Neuronal stem cell (in vitro differentiated cells): ENCODE data around the gene RASGRP1.

Experiments
- DNase-seq: peaks from one replicate; pipeline ENCODE4 v3.0.0-alpha.2; 2013; ENCODE audit warnings: low spot score
- H2AFZ ChIP-seq: one replicate; pipeline ENCODE4 v1.6.1; 2013; ENCODE audit warnings: mild to moderate bottlenecking, low read length, inconsistent platforms
- H2AK5ac ChIP-seq: 2 replicates; pipeline ENCODE4 v1.6.1; 2013; ENCODE audit warnings: low read depth, mild to moderate bottlenecking, inconsistent platforms, low read length, moderate library complexity, mixed read lengths
- H2BK120ac ChIP-seq: 2 replicates; pipeline ENCODE4 v1.6.1; 2013; ENCODE audit warnings: low read depth, mild to moderate bottlenecking, inconsistent platforms, low read length, moderate library complexity, mixed read lengths
- H2BK12ac ChIP-seq: one replicate; pipeline ENCODE4 v1.6.1; 2013; ENCODE audit warnings: low read length, inconsistent platforms
- H2BK15ac ChIP-seq: 2 replicates; pipeline ENCODE4 v1.6.1; 2013; ENCODE audit warnings: mild to moderate bottlenecking, low read length, inconsistent platforms, mixed read lengths
- H2BK5ac ChIP-seq: one replicate; pipeline ENCODE4 v1.6.1; 2013; ENCODE audit warnings: inconsistent platforms, mild to moderate bottlenecking, low read length, moderate library complexity
- H3K14ac ChIP-seq: one replicate; pipeline ENCODE4 v1.6.1; 2013; ENCODE audit warnings: low read length, inconsistent platforms
- H3K18ac ChIP-seq: 2 replicates; pipeline ENCODE4 v1.6.1; 2013; ENCODE audit warnings: low read length, inconsistent platforms
- H3K23ac ChIP-seq: 2 replicates; pipeline ENCODE4 v1.6.1; 2013; ENCODE audit warnings: low read depth, mild to moderate bottlenecking, mixed read lengths, low read length, inconsistent platforms; ENCODE audit not compliant: poor library complexity
- H3K27ac ChIP-seq: replicated peaks from 3 replicates; pipeline ENCODE4 v1.5.1; 2013; ENCODE audit warnings: low read length, inconsistent platforms
- H3K27me3 ChIP-seq, 3 experiments: 2 replicates each; pipeline ENCODE4 v1.6.1; 2013; ENCODE audit warnings: low read length in 3 of 3, mild to moderate bottlenecking in 2 of 3, inconsistent platforms in 1 of 3, low read depth in 1 of 3, mixed read lengths in 1 of 3, moderate library complexity in 1 of 3; ENCODE audit not compliant: control insufficient read depth in 3 of 3, insufficient read depth in 3 of 3
- H3K36me3 ChIP-seq, 2 donors: replicated peaks in 1 of 2; 2 replicates each; pipeline ENCODE4 v1.6.1; 2013; ENCODE audit warnings: low read length in 2 of 2; ENCODE audit not compliant: control insufficient read depth in 2 of 2, insufficient read depth in 2 of 2
- H3K4ac ChIP-seq: 2 replicates; pipeline ENCODE4 v1.6.1; 2013; ENCODE audit warnings: inconsistent platforms, mild to moderate bottlenecking, low read length, moderate library complexity
- H3K4me1 ChIP-seq, 2 donors: 1 replicate in 1 of 2; 2 replicates in 1 of 2; pipeline ENCODE4 v1.6.1; 2013; ENCODE audit warnings: low read length in 2 of 2, low read depth in 1 of 2; ENCODE audit not compliant: control insufficient read depth in 2 of 2, insufficient read depth in 1 of 2
- H3K4me2 ChIP-seq: one replicate; pipeline ENCODE4 v1.6.1; 2013; ENCODE audit warnings: mild to moderate bottlenecking, low read length, inconsistent platforms; ENCODE audit not compliant: insufficient read depth, poor library complexity, severe bottlenecking
- H3K4me3 ChIP-seq, 2 donors: 2 replicates each; pipeline ENCODE4 v1.5.1; 2013; ENCODE audit warnings: low read length in 2 of 2, mild to moderate bottlenecking in 2 of 2, inconsistent platforms in 1 of 2, moderate library complexity in 1 of 2
- H3K79me1 ChIP-seq: one replicate; pipeline ENCODE4 v1.6.1; 2013; ENCODE audit warnings: low read depth, mild to moderate bottlenecking, inconsistent platforms, low read length, moderate library complexity
- H3K9ac ChIP-seq: one replicate; pipeline ENCODE4 v1.6.1; 2013; ENCODE audit warnings: mild to moderate bottlenecking, low read depth, low read length, inconsistent platforms; ENCODE audit not compliant: poor library complexity
- H3K9me3 ChIP-seq, 2 donors: replicated peaks in 1 of 2; 2 replicates each; pipeline versions ENCODE3 to v1.6.1; 2013; ENCODE audit warnings: low read length in 2 of 2, mild to moderate bottlenecking in 2 of 2, inconsistent platforms in 1 of 2, low read depth in 1 of 2, mixed read lengths in 1 of 2, moderate library complexity in 1 of 2; ENCODE audit not compliant: control insufficient read depth in 2 of 2, insufficient read depth in 1 of 2
- H4K8ac ChIP-seq: one replicate; pipeline ENCODE4 v1.6.1; 2013; ENCODE audit warnings: low read depth, mild to moderate bottlenecking, inconsistent platforms, low read length, moderate library complexity
- H4K91ac ChIP-seq: one replicate; pipeline ENCODE4 v1.6.1; 2013; ENCODE audit warnings: low read length, low read depth, mild to moderate bottlenecking, inconsistent platforms; ENCODE audit not compliant: poor library complexity
- WGBS, 2 donors: extraction: QIAGEN DNeasy Blood & Tissue Kit; methylation state at CpG; one replicate each; pipeline ENCODE4 v1.1.7; 2013; ENCODE audit warnings: missing lambda C conversion rate in 2 of 2, mixed read lengths in 1 of 2; ENCODE audit not compliant: insufficient read length in 2 of 2, insufficient replicate concordance in 1 of 2; ENCODE audit errors: extremely low coverage in 2 of 2; 5-methylcytosine and 5-hydroxymethylcytosine counted together

Gene RASGRP1

GRCh38 chr15:38597219-38597800 is 32.7 kb upstream of the RASGRP1 start:
- no peak for DNase-seq
- Histone ChIP-seq H3K14ac (no peak overlapping the region), H3K18ac (no peak overlapping the region), H2BK5ac (no peak overlapping the region), H4K8ac (no peak overlapping the region), H2BK120ac (no peak overlapping the region), H2BK15ac (no peak overlapping the region), H3K27me3 (no peaks in the 10 kb centered on the region), H3K36me3 (no peaks in the 10 kb centered on the region), H4K91ac (no peak overlapping the region), H3K9me3 (no peaks in the 10 kb centered on the region), H3K4me3 (no peak overlapping the region), H2AFZ (no peak overlapping the region), H3K9ac (no peak overlapping the region), H3K4me1 (no peaks in the 10 kb centered on the region), H3K27ac (no peak overlapping the region), H2AK5ac (no peak overlapping the region), H3K4ac (no peak overlapping the region), H3K4me2 (no peak overlapping the region), H3K79me1 (no peaks in the 10 kb centered on the region), H2BK12ac (no peak overlapping the region), H3K23ac (no peak overlapping the region)
- WGBS, 2 donors, result no CpG with 5 or more reads among the region's 3 CpGs

- no peak overlapping the region for H4K91ac ChIP-seq
- H3K4me1 ChIP-seq, result peaks cover 0 to 7% of the 10 kb centered on the region in 2 donors
- H3K9ac ChIP-seq, result no peak overlapping the region
- no CpG with 5 or more reads among the region's 4 CpGs for WGBS, 2 donors
- no peak overlapping the region for H2BK12ac ChIP-seq
- no peak overlapping the region for H2AFZ ChIP-seq
- no peak overlapping the region for H2AK5ac ChIP-seq
- H3K14ac ChIP-seq, result no peak overlapping the region
- no peaks in the 10 kb centered on the region for H3K36me3 ChIP-seq
- no peak for DNase-seq
- H2BK120ac ChIP-seq, result no peak overlapping the region
- H3K4ac ChIP-seq, result no peak overlapping the region
- no peaks in the 10 kb centered on the region for H3K9me3 ChIP-seq
- H3K4me3 ChIP-seq, result peak overlapping the region in 1 of 2 donors; percentile 21
- H3K18ac ChIP-seq, result peak overlapping the region; percentile 17
- no peaks in the 10 kb centered on the region for H3K27me3 ChIP-seq
- no peak overlapping the region for H4K8ac ChIP-seq
- H3K79me1 ChIP-seq, result no peaks in the 10 kb centered on the region
- H3K4me2 ChIP-seq, result no peak overlapping the region
- no peak overlapping the region for H3K27ac ChIP-seq
- no peak overlapping the region for H3K23ac ChIP-seq
- H2BK15ac ChIP-seq, result no peak overlapping the region
- peak overlapping the region; percentile 8 for H2BK5ac ChIP-seq
These were observed 28.9 kb upstream of the RASGRP1 start for GRCh38 chr15:38593524-38593923.

- H4K8ac ChIP-seq, result no peak overlapping the region
- H2BK12ac ChIP-seq, result no peak overlapping the region
- H2BK15ac ChIP-seq, result no peak overlapping the region
- no peak overlapping the region for H3K4ac ChIP-seq
- no peak overlapping the region for H3K27ac ChIP-seq
- H2BK5ac ChIP-seq, result no peak overlapping the region
- H3K27me3 ChIP-seq, result no peaks in the 10 kb centered on the region
- H2AFZ ChIP-seq, result no peak overlapping the region
- no peak overlapping the region for H2AK5ac ChIP-seq
- H3K9ac ChIP-seq, result no peak overlapping the region
- no peak overlapping the region for H3K4me2 ChIP-seq
- H4K91ac ChIP-seq, result no peak overlapping the region
- no peak overlapping the region for H3K23ac ChIP-seq
- no CpG with 5 or more reads among the region's 4 CpGs for WGBS, 2 donors
- no peak overlapping the region for H3K4me3 ChIP-seq
- DNase-seq, result no peak
- H3K79me1 ChIP-seq, result no peaks in the 10 kb centered on the region
- no peaks in the 10 kb centered on the region for H3K36me3 ChIP-seq
- no peak overlapping the region for H3K18ac ChIP-seq
- no peak overlapping the region for H2BK120ac ChIP-seq
- no peaks in the 10 kb centered on the region for H3K9me3 ChIP-seq
- peaks cover 0 to 9% of the 10 kb centered on the region in 2 donors for H3K4me1 ChIP-seq
- H3K14ac ChIP-seq, result no peak overlapping the region
These were observed 24.9 kb upstream of the RASGRP1 start for GRCh38 chr15:38589502-38589901.

- Histone ChIP-seq H2AFZ (no peak overlapping the region), H3K14ac (no peak overlapping the region), H2BK5ac (no peak overlapping the region), H2BK120ac (no peak overlapping the region), H2BK15ac (no peak overlapping the region), H3K9ac (no peak overlapping the region), H3K27ac (no peak overlapping the region), H3K4me3 (no peak overlapping the region), H3K4me1 (peaks cover 0 to 9% of the 10 kb centered on the region in 2 donors), H4K8ac (no peak overlapping the region), H3K27me3 (no peaks in the 10 kb centered on the region), H3K4me2 (no peak overlapping the region), H2BK12ac (no peak overlapping the region), H4K91ac (no peak overlapping the region), H3K79me1 (no peaks in the 10 kb centered on the region), H3K4ac (no peak overlapping the region), H2AK5ac (no peak overlapping the region), H3K23ac (no peak overlapping the region), H3K18ac (no peak overlapping the region), H3K9me3 (no peaks in the 10 kb centered on the region), H3K36me3 (no peaks in the 10 kb centered on the region)
- no CpG with 5 or more reads among the region's 3 CpGs for WGBS, 2 donors
- no peak for DNase-seq
These were observed 24.1 kb upstream of the RASGRP1 start for GRCh38 chr15:38588672-38589071.
